K562 (cell line): Measurements from ENCODE around the gene ZNF615. TPM values are rescaled to one million over a fixed set of nuclear protein-coding genes. Genes with fewer than 3 reads are reported as not detected.

ENCODE experiments used
- ATAC-seq: fragments of 200-7000 bp; cut with Tn5 transposase; 3 replicates; pipeline ENCODE4 v1.9.1; 2020; ENCODE audit warnings: moderate library complexity
- BruUV-seq: library from RNA; stranded (reverse); fragments of 400-500 nt; replicated peaks from 2 replicates; lab custom pipeline; 2021; lab: Mats Ljungman, UMichigan
- CTCF ChIA-PET: fragments of 300-600 bp; formaldehyde crosslinking; extraction: SDS; loops from one replicate; lab custom pipeline; 2021; ENCODE audit warnings: low intra/inter-chr PET ratio; lab: Yijun Ruan, JAX
- POLR2A ChIA-PET: fragments of 300-600, 350-650 bp; sonication (Branson Sonifier 250); formaldehyde crosslinking; extraction: SDS; loops from one replicate; lab custom pipeline; 2021; ENCODE audit warnings: antibody characterized with exemption, inconsistent platforms; lab: Yijun Ruan, JAX
- DNase-seq, 4 experiments: peaks; one replicate each; pipeline versions ENCODE4 v3.0.0 to v3.0.0-alpha.2; 2011 to 2018; ENCODE audit warnings: low spot score in 3 of 4, mixed read lengths in 3 of 4; ENCODE audit errors: extremely low read depth in 1 of 4
- FAIRE-seq: peaks from 2 replicates; lab custom pipeline; 2011; peaks lifted over from hg19 to GRCh38; lab: Jason Lieb, UNC
- H2AFZ ChIP-seq: 2 replicates; pipeline ENCODE4 v1.6.0; 2011; ENCODE audit warnings: low read depth, low read length, control low read depth, inconsistent platforms
- H3K27ac ChIP-seq: fragments of 200-600 bp; 3 replicates; pipeline ENCODE4 v1.8.0; 2011; ENCODE audit warnings: low read depth, mild to moderate bottlenecking, control low read depth, inconsistent platforms, low read length, moderate library complexity, mixed read lengths; ENCODE audit errors: extremely low read depth
- H3K27me3 ChIP-seq, 2 experiments: fragments of 300-600 bp in 1 of 2; 2 replicates in 1 of 2; 3 replicates in 1 of 2; pipeline versions ENCODE4 v1.6.0 to v1.8.0; 2011; ENCODE audit warnings: inconsistent platforms in 2 of 2, low read length in 2 of 2, mild to moderate bottlenecking in 1 of 2, mixed read lengths in 1 of 2, moderate library complexity in 1 of 2; ENCODE audit not compliant: control insufficient read depth in 2 of 2, insufficient read depth in 2 of 2
- H3K36me3 ChIP-seq: fragments of 300-600 bp; 3 replicates; pipeline ENCODE4 v1.8.0; 2011; ENCODE audit warnings: mild to moderate bottlenecking, low read length, inconsistent platforms; ENCODE audit not compliant: control insufficient read depth, insufficient read depth
- H3K4me1 ChIP-seq, 2 experiments: fragments of 200-600 bp in 1 of 2; replicated peaks in 1 of 2; 2 replicates in 1 of 2; 3 replicates in 1 of 2; pipeline versions ENCODE4 v1.5.1 to v1.8.0; 2011; ENCODE audit warnings: inconsistent platforms in 2 of 2, low read length in 2 of 2, mild to moderate bottlenecking in 1 of 2, mixed read lengths in 1 of 2, moderate library complexity in 1 of 2; ENCODE audit not compliant: control insufficient read depth in 2 of 2, insufficient read depth in 2 of 2
- H3K4me2 ChIP-seq: 2 replicates; pipeline ENCODE4 v1.6.1; 2011; ENCODE audit warnings: low read length, control low read depth, inconsistent platforms, mixed read lengths; ENCODE audit not compliant: insufficient read depth
- H3K4me3 ChIP-seq: fragments of 200-600 bp; sonication (generic), shearing (Covaris generic); 2 replicates; pipeline ENCODE4 v1.5.1; 2016; ENCODE audit warnings: control low read depth, inconsistent platforms
- H3K79me2 ChIP-seq: fragments of 200-600 bp; 3 replicates; pipeline ENCODE4 v1.8.0; 2011; ENCODE audit warnings: low read length, inconsistent platforms; ENCODE audit not compliant: control insufficient read depth, insufficient read depth
- H3K9ac ChIP-seq, 2 experiments: 2 replicates each; pipeline versions ENCODE4 v1.6.0 to v1.6.1; 2011; ENCODE audit warnings: low read depth in 2 of 2, low read length in 2 of 2, control low read depth in 1 of 2, inconsistent platforms in 1 of 2, mild to moderate bottlenecking in 1 of 2, mixed read lengths in 1 of 2; ENCODE audit not compliant: insufficient read depth in 1 of 2
- H3K9me1 ChIP-seq: one replicate; pipeline ENCODE4 v1.6.0; 2011; ENCODE audit warnings: inconsistent platforms, mild to moderate bottlenecking, low read length, moderate library complexity; ENCODE audit not compliant: control insufficient read depth, insufficient read depth
- H3K9me3 ChIP-seq: replicated peaks from 2 replicates; pipeline ENCODE4 v1.5.1; 2011; ENCODE audit warnings: low read depth, low read length, inconsistent platforms; ENCODE audit not compliant: control insufficient read depth, insufficient read depth
- H4K20me1 ChIP-seq: replicated peaks from 2 replicates; pipeline ENCODE4 v1.6.1; 2011; ENCODE audit warnings: low read length, inconsistent platforms, mixed read lengths; ENCODE audit not compliant: control insufficient read depth, insufficient read depth
- ASH1L ChIP-seq: fragments of 450-650 bp; IDR thresholded peaks from 2 replicates; pipeline ENCODE4 v1.6.1; 2018; ENCODE audit warnings: borderline replicate concordance, mild to moderate bottlenecking, low read depth; ENCODE audit not compliant: partially characterized antibody
- HINFP ChIP-seq: fragments of 450-650 bp; conservative IDR thresholded peaks from 2 replicates; pipeline ENCODE4 v1.6.1; 2016; ENCODE audit warnings: missing genetic modification characterization, low read depth, mild to moderate bottlenecking, control low read depth, missing compliant biosample characterization
- RCOR1 ChIP-seq, 2 experiments: IDR thresholded peaks; 2 replicates each; pipeline ENCODE4 v1.6.1; 2012; ENCODE audit warnings: low read depth in 2 of 2, low read length in 2 of 2, borderline replicate concordance in 1 of 2, improper control_type of control experiment in 1 of 2
- WGBS: fragments of 100-300 bp; shearing (Covaris generic); methylation state at CpG from one replicate; pipeline ENCODE4 v1.1.6; 2016; ENCODE audit warnings: low coverage, mixed read lengths; ENCODE audit not compliant: insufficient coverage; ENCODE audit errors: missing lambda C conversion rate; 5-methylcytosine and 5-hydroxymethylcytosine counted together
- in situ Hi-C: fragments of 300-500 bp; cut with MboI; formaldehyde crosslinking; loops from 4 replicates; pipeline ENCODE4 v1.15.0; 2018; ENCODE audit warnings: inconsistent platforms, mixed read lengths
- intact Hi-C: fragments of 100-400 bp; cut with micrococcal nuclease; formaldehyde crosslinking; loops from 2 replicates; pipeline ENCODE4 v1.14.2; 2022
- polyA plus RNA-seq, 8 experiments: library from polyadenylated mRNA; depleted of rRNA in 4 of 8; stranded (reverse) in 5 of 8; unstranded in 3 of 8; fragments of >200 nt; fragmentation: Nextera tagmentation in 2 of 8; fragmentation: Illumina TruSeq in 1 of 8; extraction: Ambion mirVana in 2 of 8; extraction: Trizol in 1 of 8; gene quantifications; 2 replicates each; pipeline versions ENCODE4 v1.2.1 to v1.2.3, GENCODE V29; 2011 to 2014; ENCODE audit warnings: inconsistent platforms in 1 of 8, missing spikeins in 1 of 8
- total RNA-seq, 7 experiments: library from RNA; depleted of rRNA in 6 of 7; stranded (reverse); fragments of >200 nt in 6 of 7; fragmentation: Illumina TruSeq in 2 of 7; extraction: Trizol in 2 of 7; gene quantifications; 2 replicates each; pipeline versions ENCODE4 v1.2.1 to v1.2.3, GENCODE V29; 2011 to 2021; ENCODE audit warnings: low replicate concordance in 1 of 7

Gene ZNF615
- total and polyA plus RNA-seq, 9 of the 15 experiments (the other 6 are each of a cell fraction or from before 2014, with no cell fraction given): 1.2 to 4.4 (median 2.7) TPM

- POLR2A ChIA-PET: interaction anchor here (1.0 to 1.3 kb wide), 3 partner anchors 10 to 20 kb away, joined by 4 to 7 read pairs (median 6); partner anchors contain the start of gene ZNF432
- peaks cover 0 to 4% of the 10 kb centered on the region in 2 experiments; a peak in 2 of 5 replicates for H3K4me1 ChIP-seq
- peak overlapping the region; percentile 89 for H3K4me2 ChIP-seq
- peak overlapping the region; percentile 64 for H3K4me3 ChIP-seq
- H3K36me3 ChIP-seq: peaks cover 22% of the 10 kb centered on the region
- H3K9ac ChIP-seq: peak overlapping the region; percentile 91 to 99; a peak in 3 of 4 replicates
- intact Hi-C loops: loop anchor here (1.0 kb wide), 1 partner anchor 20 kb away; the partner anchor contains the start of gene ZNF432
- BruUV-seq: TSS peak; percentile 71
- no peak for FAIRE-seq
- CTCF ChIA-PET: no interaction called here
- peak; percentile 58 for ATAC-seq
- TF ChIP-seq HINFP (tag) (no peak), ASH1L (no peak), RCOR1 (IDR thresholded peaks at IDR 0.05; ENCODE audit: borderline replicate concordance in 1 of 2, low read depth in 2 of 2, low read length in 2 of 2) (0 out of 4 replicates have a peak, but pooled peaks of 1 of the 2 experiments have one; percentile 9)
- peak overlapping the region; percentile 90 for H3K27ac ChIP-seq
- H3K9me3 ChIP-seq: peaks cover 20% of the 10 kb centered on the region
- H2AFZ ChIP-seq: peak overlapping the region; percentile 99
- no peaks in the 10 kb centered on the region for H3K27me3 ChIP-seq
- DNase-seq: no peak
- WGBS: 29% methylated on average over 5 of the region's 5 CpGs
- in situ Hi-C loops: no loop called here
- H4K20me1 ChIP-seq: no peaks in the 10 kb centered on the region
- H3K9me1 ChIP-seq: no peaks in the 10 kb centered on the region
- H3K79me2 ChIP-seq: peaks cover 26% of the 10 kb centered on the region
Observed at GRCh38 chr19:52028780-52029123, 20.7 kb upstream of the ZNF615 start.
